Upper lobe of left lung (tissue), 4 donors: ENCODE measurements around the gene IL6ST.

Source experiments
- CTCF ChIP-seq, 6 experiments: fragments of 450-650 bp in 4 of 6; fragments of 200-600 bp in 2 of 6; sonication (generic) in 2 of 6; IDR thresholded peaks; one replicate each; pipeline ENCODE4 v1.5.1; 2016 to 2019; ENCODE audit warnings: antibody characterized with exemption in 6 of 6
- EP300 ChIP-seq, 4 donors: sonication (generic); formaldehyde crosslinking; IDR thresholded peaks; one replicate each; pipeline ENCODE4 v1.5.1; 2017; ENCODE audit warnings: antibody characterized with exemption in 4 of 4, control low read depth in 2 of 4
- POLR2A ChIP-seq, 4 donors: fragments of 450-650 bp; IDR thresholded peaks; one replicate each; pipeline ENCODE4 v1.5.1; 2016 to 2017; ENCODE audit warnings: antibody characterized with exemption in 4 of 4, mild to moderate bottlenecking in 2 of 4
- POLR2AphosphoS5 ChIP-seq, 2 donors: sonication (generic); formaldehyde crosslinking; IDR thresholded peaks; one replicate each; pipeline ENCODE4 v1.5.1; 2017; ENCODE audit warnings: antibody characterized with exemption in 2 of 2

GRCh38 chr5:56006094-56006493, 11.3 kb upstream of the IL6ST start:
- TF ChIP-seq POLR2AphosphoS5 (IDR thresholded peaks at IDR 0.05): no peak
- TF ChIP-seq CTCF (IDR thresholded peaks at IDR 0.05): no peak
- no peak for TF ChIP-seq EP300 (IDR thresholded peaks at IDR 0.05)
- TF ChIP-seq POLR2A (IDR thresholded peaks at IDR 0.05): no peak
